Femur (tissue), 1 donor: ENCODE results near the gene MYBPC2.
"Not testable (repeated sequence)": the region's sequence is repeated elsewhere in the genome, so short reads cannot be mapped to it uniquely, and the experiment has no call there.

Experiments used
- DNase-seq: peaks from one replicate; pipeline ENCODE4 v3.0.0-alpha.2; 2017

MYBPC2 gene

DNA sequence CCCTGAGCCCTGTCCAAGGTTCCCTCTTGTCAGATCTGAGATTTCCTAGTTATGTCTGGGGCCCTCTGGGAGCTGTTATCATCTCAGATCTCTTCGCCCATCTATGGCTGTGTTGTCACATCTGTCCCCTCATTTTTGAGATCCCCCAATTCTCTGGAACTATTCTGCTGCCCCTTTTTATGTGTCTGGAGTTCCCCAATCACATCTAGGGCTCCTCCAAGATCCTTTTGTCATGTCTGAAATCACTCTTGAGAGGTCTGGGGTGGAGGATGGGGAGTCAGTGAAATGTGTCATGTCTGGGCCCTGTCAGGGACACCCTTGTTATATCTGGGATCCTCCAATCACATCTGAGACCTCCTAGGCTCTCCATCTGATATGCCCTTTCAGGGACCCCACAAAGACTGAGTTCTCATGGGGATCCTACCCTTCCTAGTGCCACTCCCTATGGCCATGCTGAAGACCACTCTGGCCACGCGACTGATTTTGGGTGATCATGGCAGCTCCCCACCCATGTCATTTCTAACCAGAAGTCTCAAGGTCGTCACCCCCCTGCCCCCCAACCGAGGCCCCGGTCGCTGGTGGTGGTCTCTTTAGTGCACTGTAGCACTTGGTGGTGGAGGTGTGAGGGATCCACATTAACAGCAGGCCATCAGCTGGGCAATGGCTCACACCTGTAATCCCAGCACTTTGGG, 3.8 kb upstream of the MYBPC2 start:
- DNase-seq, result no peak

DNA sequence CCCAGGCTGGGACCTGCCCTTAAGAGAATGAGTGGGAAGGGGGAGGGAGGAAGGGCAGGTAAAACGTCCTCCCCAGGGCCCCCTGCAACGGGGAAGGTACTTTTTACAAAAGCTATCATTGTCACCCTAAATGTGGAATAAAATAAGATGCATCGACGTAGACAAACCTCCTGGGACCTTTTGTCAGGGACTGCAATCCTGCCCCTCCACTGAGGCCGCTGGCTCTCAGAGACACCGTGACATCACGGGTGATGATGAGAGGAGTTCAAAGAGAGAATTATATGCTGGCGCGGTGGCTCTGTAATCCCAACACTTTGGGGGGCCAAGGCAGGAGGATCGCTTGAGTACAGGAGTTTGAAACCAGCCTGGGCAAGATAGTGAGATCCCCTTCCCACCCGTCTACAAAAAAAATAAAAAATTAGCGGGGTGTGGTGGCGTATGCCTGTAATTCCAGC, 1.8 kb upstream of the MYBPC2 start:
- no peak for DNase-seq

DNA sequence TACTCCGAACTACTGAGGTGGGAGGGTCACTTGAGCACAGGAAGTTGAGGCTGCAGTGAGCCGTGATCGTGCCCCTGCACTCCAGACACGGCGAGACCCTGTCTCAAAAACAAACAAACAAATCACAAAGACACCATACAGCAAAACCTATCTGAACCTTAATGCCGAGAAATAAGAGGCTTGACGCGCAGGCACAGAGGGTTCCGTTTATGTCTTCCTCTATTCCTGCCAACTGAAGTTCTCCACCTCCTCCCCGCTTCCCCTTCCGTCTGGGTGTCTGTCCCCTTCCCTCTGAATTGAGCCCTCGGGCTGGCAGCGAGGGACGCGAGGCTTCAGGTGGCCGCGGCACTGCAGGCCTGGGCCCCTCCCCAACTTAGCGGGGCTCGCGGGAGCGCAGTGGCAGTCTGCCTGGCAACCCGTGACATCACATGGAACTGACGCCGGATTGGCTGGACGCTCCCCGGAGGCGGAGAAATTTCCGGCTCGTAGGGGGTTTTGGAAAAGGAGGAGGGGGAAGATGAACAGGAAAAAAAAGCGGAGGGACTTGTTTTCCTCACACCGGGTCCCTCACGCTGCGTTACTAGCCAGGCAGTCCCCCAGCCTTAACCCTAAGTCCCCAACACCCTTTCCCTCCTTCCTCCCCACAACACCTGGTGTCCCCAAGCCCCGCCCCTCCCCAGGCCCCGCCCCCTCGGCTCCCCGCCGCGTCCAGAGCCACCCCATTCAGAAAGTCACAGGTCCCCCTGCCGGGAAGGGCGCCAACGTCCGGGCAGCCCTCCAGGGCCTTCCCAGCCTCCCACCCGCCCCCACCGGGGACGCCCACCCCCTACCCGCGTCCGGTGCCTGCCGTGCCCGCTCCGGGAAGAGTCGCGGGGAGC, 1.1 kb upstream of the MYBPC2 start:
- DNase-seq, result peak; percentile 94

DNA sequence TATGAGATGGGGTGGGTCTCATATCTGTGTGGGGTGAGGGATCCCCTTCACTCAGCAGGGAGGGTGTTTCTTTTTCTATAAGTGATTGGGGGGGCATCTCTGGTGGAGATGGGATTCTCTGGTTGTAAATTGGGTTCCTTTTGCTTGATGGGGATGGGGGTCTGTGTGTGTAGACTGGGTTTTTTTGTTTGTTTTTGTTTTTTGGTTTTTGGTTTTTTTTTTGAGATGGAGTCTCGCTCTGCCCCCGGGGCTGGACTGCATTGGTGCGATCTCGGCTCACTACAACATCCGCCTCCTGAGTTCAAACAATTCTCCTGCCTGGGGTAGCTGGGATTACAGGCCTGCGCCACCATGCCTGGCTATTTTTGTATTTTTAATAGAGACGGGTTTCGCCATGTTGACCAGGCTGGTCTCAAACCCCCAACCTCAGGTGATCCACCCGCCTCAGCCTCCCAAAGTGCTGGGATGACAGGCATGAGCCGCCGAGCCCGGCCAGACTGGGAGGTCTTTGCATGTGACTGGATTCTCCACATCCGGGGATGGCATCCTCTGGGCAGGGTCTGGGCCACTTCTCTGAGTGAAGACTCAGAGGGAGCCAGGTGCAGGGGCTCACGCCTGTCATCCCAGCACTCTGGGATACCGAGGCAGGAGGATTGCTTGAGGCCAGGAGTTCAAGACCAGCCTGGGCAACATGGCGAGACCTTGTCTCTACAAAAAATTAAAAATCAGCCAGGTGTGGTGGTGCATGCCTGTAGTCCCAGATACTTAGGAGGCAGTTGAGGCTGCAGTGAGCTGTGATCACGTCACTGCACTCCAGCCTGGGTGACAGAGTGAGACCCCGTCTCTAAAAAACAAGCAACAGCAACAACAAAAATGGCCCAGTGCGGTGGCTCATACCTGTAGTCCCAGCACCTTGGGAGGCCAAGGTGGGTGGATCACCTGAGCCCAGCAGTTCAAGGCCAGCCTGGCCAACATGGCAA, 799 bp downstream of the MYBPC2 start:
- DNase-seq, result no peak

DNA sequence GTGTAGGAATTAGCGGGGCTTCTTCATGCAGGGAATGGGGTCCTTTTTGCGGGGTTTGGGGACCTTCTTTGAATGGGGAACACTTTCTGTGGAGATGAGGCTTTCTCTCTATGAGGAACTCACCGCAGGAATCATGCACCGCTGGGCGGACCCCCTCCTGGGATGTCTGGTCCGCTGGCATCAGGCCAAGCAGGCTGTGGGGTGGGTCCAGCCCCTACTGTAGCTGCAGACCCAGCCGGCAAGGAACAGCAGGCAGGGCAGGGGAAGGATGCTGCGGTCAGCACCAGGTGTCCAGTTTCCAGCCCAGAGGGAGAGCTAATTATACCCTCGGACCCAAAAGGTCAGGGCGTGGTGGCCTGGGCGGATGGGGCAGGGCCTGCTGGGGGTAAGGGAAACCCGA, 1.8 kb downstream of the MYBPC2 start:
- DNase-seq, result peak; percentile 52

DNA sequence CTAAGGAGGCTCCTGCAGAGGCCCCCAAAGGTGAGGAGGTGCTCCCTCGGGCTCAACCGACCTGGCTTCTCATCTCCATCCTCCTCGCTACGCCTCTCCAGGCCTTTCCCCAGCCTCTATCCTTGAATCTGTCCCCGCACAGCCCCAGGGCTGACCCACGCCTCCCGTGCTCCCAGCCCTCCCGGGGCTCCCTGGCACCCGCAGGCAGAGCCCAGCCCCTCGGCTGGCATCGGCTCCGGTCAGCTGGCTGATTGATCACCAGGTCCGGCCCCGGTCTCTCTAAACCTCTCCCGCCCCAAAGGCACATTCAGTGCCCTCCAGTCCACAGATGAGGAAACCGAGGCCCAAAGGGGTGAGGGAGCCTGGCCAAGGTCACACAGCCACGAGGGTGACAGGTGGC, 2.5 kb downstream of the MYBPC2 start:
- no peak for DNase-seq

DNA sequence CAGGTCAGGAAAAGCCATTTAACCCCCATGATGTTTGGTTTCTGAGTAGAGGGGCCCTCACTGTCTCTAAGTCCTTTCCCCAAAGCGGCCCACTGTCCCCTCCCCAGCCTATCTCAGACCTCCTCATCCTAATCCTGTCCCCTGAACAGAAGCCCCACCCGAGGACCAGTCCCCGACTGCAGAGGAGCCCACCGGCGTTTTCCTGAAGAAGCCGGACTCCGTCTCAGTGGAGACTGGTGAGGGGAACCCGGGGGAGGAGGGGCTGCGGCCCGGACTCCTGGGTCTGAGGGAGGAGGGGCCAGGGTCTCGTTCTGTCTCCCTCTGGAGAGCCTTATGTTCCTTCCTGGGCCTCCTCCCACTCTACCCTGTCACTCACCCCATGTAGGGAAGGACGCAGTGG, 2.9 kb downstream of the MYBPC2 start:
- no peak for DNase-seq

DNA sequence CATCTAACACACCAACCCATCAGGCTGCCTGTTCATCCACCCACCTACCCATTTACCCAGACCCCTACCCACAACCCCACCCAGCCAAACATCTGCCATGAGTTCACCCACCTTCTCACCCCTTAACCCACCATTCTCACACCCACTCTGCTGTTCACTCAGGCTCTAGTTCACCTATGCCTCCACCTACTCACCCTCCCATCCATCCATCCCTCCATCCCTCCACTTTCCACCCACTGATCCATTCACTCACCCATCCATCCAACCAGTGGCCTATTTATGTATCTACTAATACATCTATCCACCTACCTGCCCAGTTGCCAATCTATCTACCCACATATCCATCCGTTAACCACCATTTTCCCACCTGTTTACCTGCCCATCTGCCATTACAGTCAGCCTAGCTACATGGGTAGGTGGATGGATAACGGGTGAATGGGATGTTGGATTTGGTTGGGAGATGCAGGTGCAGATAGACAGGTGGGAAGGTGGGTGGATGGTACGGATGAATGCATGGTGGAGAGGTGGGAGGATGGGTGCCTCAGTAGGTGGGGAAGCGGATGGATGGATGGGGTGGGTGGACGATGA, 5.3 kb downstream of the MYBPC2 start:
- no peak for DNase-seq

DNA sequence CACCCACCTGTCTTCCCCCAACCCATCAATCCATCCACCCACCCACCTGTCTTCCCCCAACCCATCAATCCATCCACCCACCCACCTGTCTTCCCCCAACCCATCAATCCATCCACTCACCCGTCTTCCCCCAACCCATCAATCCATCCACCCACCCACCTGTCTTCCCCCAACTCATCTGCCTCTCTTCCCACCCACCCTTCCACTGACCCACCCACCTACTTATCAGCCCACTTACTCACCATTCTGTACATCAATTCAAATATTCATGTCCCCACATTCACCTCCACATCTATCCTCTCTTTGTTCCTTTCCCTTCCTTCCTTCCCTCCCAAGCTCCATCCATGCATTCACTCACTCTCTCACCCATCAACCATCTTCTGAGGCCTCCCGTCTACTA, 6.4 kb downstream of the MYBPC2 start:
- DNase-seq, result not testable (repeated sequence)

DNA sequence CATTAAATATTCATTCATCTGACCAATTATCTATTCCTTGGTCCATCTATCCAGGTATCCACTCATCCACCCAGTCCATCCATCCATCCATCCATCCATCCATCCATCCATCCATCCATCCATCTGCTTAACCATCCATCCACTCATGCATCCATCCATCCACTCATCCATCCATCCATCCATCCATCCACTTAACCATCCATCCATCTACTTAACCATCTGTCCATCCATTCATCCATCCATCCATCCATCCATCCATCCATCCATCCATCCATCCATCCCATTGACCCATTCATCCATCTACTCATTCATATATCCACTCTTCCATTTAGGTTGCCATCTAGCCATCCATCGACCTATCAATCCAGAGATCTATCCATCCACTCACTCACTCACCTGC, 11.4 kb downstream of the MYBPC2 start:
- no peak for DNase-seq

DNA sequence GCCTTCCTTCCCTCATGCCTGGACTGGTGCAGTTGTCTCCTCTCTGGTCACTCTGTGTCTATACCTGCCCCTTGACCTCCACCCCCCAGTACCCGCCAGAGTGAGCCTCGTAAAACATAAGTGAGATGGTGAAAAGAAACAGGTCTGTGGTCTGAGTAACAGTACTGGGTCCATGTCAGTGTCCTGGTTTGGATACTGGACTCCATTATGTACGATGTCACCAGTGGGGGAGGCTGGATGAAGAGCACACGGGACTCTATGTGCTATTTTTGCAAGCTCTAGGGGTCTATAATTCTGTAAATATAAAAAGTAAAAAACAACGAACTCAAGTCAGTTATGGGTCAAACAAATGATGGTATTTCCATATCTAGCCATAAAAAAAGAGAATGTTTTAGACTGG, 14.4 kb downstream of the MYBPC2 start:
- DNase-seq, result no peak

DNA sequence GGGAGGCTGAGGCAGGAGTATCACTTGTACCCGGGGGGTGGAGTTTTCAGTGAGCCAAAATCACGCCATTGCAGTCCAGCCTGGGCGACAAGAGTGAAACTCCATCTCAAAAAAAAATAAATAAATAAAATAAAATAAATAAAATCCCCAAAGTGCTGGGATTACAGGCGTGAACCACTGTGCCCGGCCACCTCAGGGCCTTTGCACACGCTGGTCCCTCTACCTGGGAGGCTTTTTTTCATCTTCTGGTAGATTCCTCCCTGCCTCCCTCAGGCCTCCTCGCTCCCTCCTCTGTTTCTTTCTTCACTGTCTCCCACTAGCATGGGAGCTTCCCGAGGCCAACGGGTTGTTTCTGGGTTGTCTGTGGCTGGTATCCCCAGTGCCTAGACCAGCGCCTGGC, 15.1 kb downstream of the MYBPC2 start:
- no peak for DNase-seq

DNA sequence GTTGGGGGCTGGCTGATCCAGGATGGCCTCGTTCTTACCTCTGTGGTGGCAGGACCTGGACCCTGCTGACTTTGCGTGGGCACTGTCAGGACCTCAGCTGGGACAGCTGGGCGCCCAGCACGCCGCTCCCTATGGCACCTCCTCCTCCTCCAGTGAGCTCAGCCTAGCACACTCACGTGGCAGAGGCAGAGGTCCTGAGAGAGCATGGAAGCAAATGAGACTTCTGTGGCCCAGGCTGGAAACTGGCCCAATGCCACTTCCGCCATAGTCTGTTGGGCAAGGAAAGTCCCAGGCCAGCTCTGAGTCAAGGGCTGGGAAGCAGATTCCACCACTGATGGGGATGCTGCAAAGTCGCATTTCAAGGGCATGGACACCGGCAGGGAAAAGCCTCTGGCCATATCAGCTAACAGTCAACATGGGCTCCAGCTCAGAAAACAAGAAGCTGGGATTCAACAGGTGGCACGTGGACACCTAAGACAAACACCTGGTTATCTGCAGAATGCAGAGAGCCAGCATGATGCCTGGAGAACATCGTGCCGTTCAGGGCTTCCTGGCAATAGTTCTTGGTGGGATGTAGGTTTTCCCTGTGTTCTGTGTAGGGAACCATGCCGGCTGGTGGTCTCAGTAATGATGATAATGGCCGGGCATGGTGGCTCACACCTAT, 16.7 kb downstream of the MYBPC2 start:
- no peak for DNase-seq

DNA sequence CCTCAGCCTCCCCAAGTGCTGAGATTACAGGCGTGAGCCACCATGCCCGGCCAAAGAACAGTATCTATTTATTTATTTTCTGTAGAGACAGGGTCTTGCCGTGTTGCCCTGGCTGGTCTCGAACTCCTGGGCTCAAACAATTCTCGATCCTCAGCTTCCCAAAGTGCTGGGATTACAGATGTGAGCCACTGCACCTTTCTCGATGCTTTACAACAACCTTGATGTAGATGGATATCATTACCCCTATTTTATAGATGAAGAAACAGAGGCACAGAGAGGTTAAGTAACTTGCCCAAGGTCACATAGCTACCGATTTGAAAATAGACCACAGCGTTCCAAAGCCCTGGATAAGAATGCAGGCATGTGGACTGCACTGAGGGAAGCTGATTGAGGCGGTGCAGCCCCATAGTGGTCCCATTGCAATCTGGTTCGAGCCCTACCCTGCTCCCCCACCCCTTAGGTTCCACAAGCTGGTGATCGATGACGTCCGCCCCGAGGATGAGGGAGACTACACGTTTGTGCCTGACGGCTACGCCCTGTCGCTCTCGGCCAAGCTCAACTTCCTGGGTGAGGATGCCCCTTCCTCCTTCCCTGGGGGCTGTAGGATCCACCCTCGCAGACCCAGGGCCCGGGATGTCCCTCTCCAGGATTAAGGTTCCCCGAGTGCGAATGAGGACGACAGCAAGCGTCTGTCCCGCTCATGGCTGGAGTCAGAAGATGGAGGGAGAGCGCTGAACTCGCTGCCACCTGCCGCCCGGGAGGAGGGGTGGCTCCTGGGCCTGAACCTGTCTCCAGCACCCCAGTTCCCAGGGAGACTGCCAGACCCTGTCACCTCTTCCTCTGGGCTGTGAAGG, 17.9 kb downstream of the MYBPC2 start:
- DNase-seq, result no peak

DNA sequence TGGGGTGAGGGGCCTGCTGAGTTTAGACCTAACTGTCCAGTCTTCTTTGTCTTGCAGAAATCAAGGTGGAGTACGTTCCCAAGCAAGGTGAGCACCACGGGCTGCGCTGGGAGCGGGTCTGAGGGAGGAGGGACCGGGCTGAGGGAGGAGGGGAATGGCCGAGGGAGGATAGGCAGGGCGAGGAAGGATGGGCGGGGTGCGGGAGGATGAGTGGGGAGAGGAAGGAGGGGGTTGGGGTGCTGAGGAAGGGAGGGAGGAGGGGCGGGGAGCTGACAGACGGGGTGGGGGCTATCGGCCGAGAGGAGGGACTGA, 18.5 kb downstream of the MYBPC2 start:
- DNase-seq, result no peak

DNA sequence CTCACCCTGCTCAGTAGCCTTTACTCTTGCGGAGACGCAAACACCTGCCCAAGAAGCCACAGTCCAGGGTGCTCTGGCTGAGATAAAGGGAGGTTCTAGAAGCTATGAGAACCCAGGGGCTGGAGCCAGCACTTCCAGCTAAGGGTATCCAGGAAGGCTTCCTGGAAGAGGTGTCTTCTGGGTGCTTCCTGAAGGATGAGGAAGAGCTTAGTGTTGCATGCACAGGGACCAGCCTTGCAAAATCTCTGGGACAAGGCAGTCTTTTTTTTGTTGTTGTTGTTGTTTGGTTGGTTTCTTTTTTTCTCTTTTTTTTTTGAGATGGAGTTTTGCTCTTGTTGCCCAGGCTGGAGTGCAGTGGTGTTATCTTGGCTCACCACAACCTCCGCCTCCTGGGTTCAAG, 20.6 kb downstream of the MYBPC2 start:
- no peak for DNase-seq

DNA sequence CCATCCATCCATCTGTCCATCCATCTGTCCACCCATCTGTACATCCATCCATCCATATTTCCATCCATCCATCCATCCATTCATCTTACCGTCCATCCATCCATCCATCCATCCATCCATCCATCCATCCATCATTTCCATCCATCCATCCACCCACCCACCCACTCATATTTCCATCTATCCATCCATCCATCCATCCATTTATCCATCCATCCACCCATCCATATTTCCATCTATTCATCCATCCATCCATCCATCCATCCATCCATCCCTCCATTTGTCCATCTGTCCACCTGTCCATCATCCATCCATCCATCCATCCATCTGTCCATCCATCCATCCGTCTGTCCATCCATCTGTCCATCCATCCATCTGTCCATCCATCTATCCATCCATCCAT, 23.3 kb downstream of the MYBPC2 start:
- DNase-seq, result no peak

DNA sequence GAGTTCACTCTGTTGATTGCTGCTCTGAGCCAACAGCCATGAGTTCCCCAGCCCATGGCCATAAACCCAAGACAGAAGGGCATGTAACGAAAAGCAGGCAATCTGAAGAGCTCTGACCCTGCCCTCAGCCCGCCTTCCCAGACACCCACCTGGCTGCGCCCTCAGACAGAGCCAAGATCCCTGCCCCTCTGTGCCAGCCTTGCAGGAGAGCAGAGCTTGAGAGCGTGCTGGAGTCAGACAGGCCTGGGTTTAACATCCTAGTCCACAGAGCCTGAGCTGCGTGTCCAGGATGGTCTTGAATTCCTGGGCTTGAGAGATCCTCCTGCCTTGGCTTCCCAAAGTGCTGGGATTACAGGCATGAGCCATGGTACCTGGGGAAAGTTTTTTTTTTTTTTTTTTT, 24.6 kb downstream of the MYBPC2 start:
- no peak for DNase-seq

DNA sequence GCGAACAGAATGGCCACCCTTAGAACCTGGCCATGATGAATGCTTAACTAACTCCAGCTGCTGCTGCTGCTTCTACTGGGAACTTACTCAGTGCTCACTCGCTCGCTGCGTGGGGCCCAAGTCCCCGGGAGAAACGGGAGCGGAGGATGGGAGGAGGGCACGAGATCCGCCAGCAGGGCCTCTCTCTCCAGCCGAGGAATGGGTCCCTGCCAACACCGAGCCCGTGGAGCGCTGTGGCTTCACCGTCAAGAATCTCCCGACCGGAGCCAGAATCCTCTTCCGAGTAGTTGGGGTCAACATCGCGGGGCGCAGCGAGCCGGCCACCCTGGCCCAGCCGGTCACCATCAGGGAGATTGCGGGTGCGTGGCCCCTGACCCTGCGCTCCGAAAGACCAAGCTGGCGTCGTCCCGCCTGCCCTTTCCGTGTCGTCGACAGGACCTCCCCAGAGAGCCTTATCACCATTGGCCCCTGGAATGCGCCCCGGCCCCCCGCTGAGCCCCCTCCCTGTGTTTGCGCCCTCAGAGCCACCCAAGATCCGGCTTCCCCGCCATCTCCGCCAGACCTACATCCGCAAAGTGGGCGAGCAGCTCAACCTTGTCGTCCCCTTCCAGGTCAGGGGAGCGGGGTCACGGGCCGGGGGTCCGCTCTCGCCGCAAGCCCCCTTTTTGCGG, 25.8 kb downstream of the MYBPC2 start:
- DNase-seq, result no peak

DNA sequence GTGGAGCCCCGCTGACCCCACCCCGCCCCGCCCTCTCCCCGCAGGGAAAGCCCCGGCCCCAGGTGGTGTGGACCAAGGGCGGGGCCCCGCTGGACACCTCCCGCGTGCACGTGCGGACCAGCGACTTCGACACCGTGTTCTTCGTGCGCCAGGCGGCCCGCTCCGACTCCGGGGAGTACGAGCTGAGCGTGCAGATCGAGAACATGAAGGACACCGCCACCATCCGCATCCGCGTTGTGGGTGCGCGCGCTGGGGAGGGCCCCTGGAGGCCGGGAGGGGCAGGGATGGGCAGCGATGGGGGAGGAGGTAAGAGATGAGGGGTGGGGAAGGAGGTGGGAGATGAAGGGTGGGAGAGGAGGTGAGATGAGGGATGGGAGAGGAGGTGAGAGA, 26.4 kb downstream of the MYBPC2 start:
- no peak for DNase-seq

DNA sequence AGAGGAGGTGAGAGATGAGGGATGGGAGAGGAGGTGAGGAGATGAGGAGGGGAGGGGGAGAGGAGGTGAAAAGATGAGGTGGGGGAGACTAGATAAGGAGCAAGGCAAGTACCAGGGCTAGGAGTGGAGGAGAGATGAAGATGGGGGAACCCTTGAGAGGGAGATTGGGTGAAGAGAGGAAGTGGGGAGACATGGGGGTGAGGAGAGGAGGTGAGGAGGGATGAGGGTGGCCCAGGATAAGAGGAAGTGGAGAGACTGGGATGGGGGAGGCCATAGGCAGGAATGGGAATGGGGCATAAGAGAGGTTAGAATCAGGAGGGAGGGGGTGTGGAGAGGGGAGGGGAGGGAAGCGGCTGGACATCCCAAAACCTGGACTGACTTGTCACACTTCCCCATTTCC, 26.9 kb downstream of the MYBPC2 start:
- no peak for DNase-seq
